ENCODE measurements around the gene CNGA2.

CNGA2 gene

DNA sequence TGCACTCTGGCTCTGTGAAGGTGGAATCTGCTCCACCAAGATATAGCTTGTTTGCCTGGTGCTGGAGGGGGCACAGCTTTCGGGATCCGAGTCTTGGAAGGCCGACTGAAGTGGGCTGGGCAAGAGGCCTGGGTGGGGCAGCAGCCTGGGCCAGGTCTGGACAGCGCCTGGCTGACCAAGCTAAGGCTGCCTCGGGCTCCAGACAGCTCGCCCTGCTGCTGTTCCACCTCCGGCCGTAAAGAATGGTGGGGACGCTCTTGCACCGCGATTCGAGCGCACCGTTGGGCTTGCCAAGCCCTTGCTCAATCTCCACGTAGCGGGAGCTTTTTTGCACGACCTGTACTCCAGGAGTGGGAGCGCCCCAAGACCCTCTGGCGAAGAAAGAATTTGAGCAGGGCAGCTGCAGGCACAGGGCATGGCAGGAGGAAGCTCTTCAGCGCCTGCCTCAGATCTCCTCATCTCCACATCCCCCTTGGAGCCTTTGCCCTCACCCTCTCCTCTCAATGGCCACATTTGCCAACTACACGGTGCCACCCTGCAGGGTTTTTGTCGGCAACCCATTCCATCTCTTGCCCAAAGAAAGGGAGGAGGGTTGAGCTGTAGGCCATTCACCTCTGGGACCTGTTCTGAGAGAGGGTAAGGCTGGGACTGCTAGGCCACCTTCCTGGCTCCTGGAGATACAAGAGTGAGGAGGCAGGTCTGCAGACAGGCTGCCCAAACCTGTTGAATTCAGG lies 18.9 kb downstream of the CNGA2 start:
- H4K91ac ChIP-seq (ENCODE audit: low read depth, low read length, poor library complexity) = no peak overlapping the region
- H3K36me3 ChIP-seq (replicated peaks in 1 of 2; ENCODE audit: control insufficient read depth in 2 of 2, insufficient read depth in 2 of 2, low read length in 2 of 2) = no peaks in the 10 kb centered on the region
- H3K9ac ChIP-seq (ENCODE audit: low read depth, low read length, poor library complexity) = no peak overlapping the region
- H3K18ac ChIP-seq (ENCODE audit: low read length) = peak overlapping the region; percentile 28
- no peak overlapping the region for H3K14ac ChIP-seq (ENCODE audit: low read length)
- H3K27ac ChIP-seq (replicated peaks; ENCODE audit: low read length) = no peak overlapping the region
- H2AFZ ChIP-seq (ENCODE audit: low read length) = no peak overlapping the region
- no peak overlapping the region for H2BK15ac ChIP-seq (ENCODE audit: low read length)
- peaks cover 0 to 18% (median 0%) of the 10 kb centered on the region in 3 experiments for H3K27me3 ChIP-seq (ENCODE audit: control insufficient read depth in 3 of 3, insufficient read depth in 3 of 3, low read depth in 1 of 3, low read length in 3 of 3)
- H2BK120ac ChIP-seq (ENCODE audit: low read depth, low read length) = no peak overlapping the region
- H3K9me3 ChIP-seq (replicated peaks in 1 of 2; ENCODE audit: control insufficient read depth in 2 of 2, insufficient read depth in 1 of 2, low read depth in 1 of 2, low read length in 2 of 2) = no peaks in the 10 kb centered on the region
- H3K4ac ChIP-seq (ENCODE audit: low read length) = no peak overlapping the region
- H3K4me2 ChIP-seq (ENCODE audit: insufficient read depth, low read length, poor library complexity, severe bottlenecking) = no peak overlapping the region
- no peak overlapping the region for H3K23ac ChIP-seq (ENCODE audit: low read depth, low read length, poor library complexity)
- peaks cover 0 to 3% of the 10 kb centered on the region in 2 donors for H3K4me1 ChIP-seq (ENCODE audit: control insufficient read depth in 2 of 2, insufficient read depth in 1 of 2, low read depth in 1 of 2, low read length in 2 of 2)
- no peak overlapping the region for H3K4me3 ChIP-seq (ENCODE audit: low read length in 2 of 2)
- H2BK5ac ChIP-seq (ENCODE audit: low read length) = no peak overlapping the region
- H3K79me1 ChIP-seq (ENCODE audit: low read depth, low read length) = no peaks in the 10 kb centered on the region
- no peak overlapping the region for H2BK12ac ChIP-seq (ENCODE audit: low read length)
- DNase-seq (ENCODE audit: low spot score) = peak; percentile 36
- H2AK5ac ChIP-seq (ENCODE audit: low read depth, low read length) = no peak overlapping the region
- H4K8ac ChIP-seq (ENCODE audit: low read depth, low read length) = no peak overlapping the region
- no CpG with 5 or more reads among the region's 22 CpGs for WGBS, 2 donors (ENCODE audit: extremely low coverage in 2 of 2, insufficient read length in 2 of 2, insufficient replicate concordance in 1 of 2)

DNA sequence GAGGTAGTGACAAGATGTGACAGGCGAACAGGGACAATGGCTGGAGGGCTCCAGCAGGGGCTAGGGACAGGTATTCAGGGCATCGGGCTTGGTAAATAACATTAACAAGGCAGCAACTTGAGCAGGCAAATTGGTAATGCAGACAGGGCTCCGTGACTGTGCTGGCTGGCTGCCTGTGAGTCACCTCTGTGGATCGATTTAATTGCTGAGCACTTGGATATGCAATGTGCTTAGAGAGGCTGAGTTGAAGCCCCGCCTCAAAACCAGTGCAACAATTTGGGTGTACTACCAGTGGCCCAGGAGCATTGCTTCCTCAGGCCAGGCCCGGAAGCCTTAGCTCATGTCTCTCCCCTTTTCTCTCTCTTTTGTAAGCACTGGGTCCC lies 19.5 kb downstream of the CNGA2 start:
- no peak overlapping the region for H2AFZ ChIP-seq (ENCODE audit: low read length)
- H3K27ac ChIP-seq (replicated peaks; ENCODE audit: low read length) = no peak overlapping the region
- no peak overlapping the region for H3K18ac ChIP-seq (ENCODE audit: low read length)
- no peak overlapping the region for H4K8ac ChIP-seq (ENCODE audit: low read depth, low read length)
- H3K4me1 ChIP-seq (ENCODE audit: control insufficient read depth in 2 of 2, insufficient read depth in 1 of 2, low read depth in 1 of 2, low read length in 2 of 2) = peaks cover 0 to 3% of the 10 kb centered on the region in 2 donors
- no peak overlapping the region for H3K4me2 ChIP-seq (ENCODE audit: insufficient read depth, low read length, poor library complexity, severe bottlenecking)
- H3K27me3 ChIP-seq (ENCODE audit: control insufficient read depth in 3 of 3, insufficient read depth in 3 of 3, low read depth in 1 of 3, low read length in 3 of 3) = peaks cover 0 to 16% (median 0%) of the 10 kb centered on the region in 3 experiments
- no peak overlapping the region for H2BK12ac ChIP-seq (ENCODE audit: low read length)
- DNase-seq (ENCODE audit: low spot score) = no peak
- H3K79me1 ChIP-seq (ENCODE audit: low read depth, low read length) = no peaks in the 10 kb centered on the region
- H2AK5ac ChIP-seq (ENCODE audit: low read depth, low read length) = no peak overlapping the region
- H3K23ac ChIP-seq (ENCODE audit: low read depth, low read length, poor library complexity) = no peak overlapping the region
- H2BK120ac ChIP-seq (ENCODE audit: low read depth, low read length) = no peak overlapping the region
- no peaks in the 10 kb centered on the region for H3K36me3 ChIP-seq (replicated peaks in 1 of 2; ENCODE audit: control insufficient read depth in 2 of 2, insufficient read depth in 2 of 2, low read length in 2 of 2)
- no CpG with 5 or more reads among the region's 6 CpGs for WGBS, 2 donors (ENCODE audit: extremely low coverage in 2 of 2, insufficient read length in 2 of 2, insufficient replicate concordance in 1 of 2)
- H3K4ac ChIP-seq (ENCODE audit: low read length) = no peak overlapping the region
- H4K91ac ChIP-seq (ENCODE audit: low read depth, low read length, poor library complexity) = no peak overlapping the region
- H3K9ac ChIP-seq (ENCODE audit: low read depth, low read length, poor library complexity) = no peak overlapping the region
- H2BK15ac ChIP-seq (ENCODE audit: low read length) = no peak overlapping the region
- H2BK5ac ChIP-seq (ENCODE audit: low read length) = no peak overlapping the region
- H3K14ac ChIP-seq (ENCODE audit: low read length) = no peak overlapping the region
- no peaks in the 10 kb centered on the region for H3K9me3 ChIP-seq (replicated peaks in 1 of 2; ENCODE audit: control insufficient read depth in 2 of 2, insufficient read depth in 1 of 2, low read depth in 1 of 2, low read length in 2 of 2)
- H3K4me3 ChIP-seq (ENCODE audit: low read length in 2 of 2) = no peak overlapping the region

DNA sequence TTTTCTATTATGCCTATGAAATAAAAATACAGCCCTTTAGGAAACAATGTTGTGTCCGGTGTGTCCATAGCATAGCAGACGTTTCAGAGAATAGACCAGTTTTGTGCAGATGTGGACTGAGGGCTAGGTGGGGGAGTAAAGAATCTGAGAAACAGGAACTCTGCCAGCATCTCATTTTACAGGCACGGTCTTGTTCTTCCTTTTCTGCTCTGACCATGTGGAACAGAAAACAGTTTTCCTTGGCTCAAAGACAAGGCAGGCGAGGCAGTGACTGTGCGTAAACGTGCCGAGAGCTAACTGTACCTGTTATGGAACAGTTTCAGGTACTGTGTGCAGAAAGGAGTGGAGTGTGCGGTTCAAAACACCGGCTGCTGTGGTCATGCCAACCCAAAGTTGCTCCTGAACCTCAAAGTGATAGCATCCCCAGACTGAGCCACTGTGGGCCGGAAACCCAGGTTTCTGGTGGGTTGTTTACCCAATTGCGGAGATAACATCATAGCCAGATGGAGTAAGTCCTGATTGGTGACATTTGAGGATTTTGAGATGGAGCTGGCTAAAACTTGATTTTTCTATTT lies 20.2 kb downstream of the CNGA2 start:
- H3K4me2 ChIP-seq (ENCODE audit: insufficient read depth, low read length, poor library complexity, severe bottlenecking) = no peak overlapping the region
- H2BK5ac ChIP-seq (ENCODE audit: low read length) = no peak overlapping the region
- no peak overlapping the region for H2AK5ac ChIP-seq (ENCODE audit: low read depth, low read length)
- H3K14ac ChIP-seq (ENCODE audit: low read length) = no peak overlapping the region
- no peak overlapping the region for H2BK12ac ChIP-seq (ENCODE audit: low read length)
- DNase-seq (ENCODE audit: low spot score) = no peak
- H2BK15ac ChIP-seq (ENCODE audit: low read length) = no peak overlapping the region
- H4K8ac ChIP-seq (ENCODE audit: low read depth, low read length) = no peak overlapping the region
- no peak overlapping the region for H3K18ac ChIP-seq (ENCODE audit: low read length)
- H3K27me3 ChIP-seq (ENCODE audit: control insufficient read depth in 3 of 3, insufficient read depth in 3 of 3, low read depth in 1 of 3, low read length in 3 of 3) = peaks cover 0 to 12% (median 0%) of the 10 kb centered on the region in 3 experiments
- H3K23ac ChIP-seq (ENCODE audit: low read depth, low read length, poor library complexity) = no peak overlapping the region
- no peaks in the 10 kb centered on the region for H3K9me3 ChIP-seq (replicated peaks in 1 of 2; ENCODE audit: control insufficient read depth in 2 of 2, insufficient read depth in 1 of 2, low read depth in 1 of 2, low read length in 2 of 2)
- H2BK120ac ChIP-seq (ENCODE audit: low read depth, low read length) = no peak overlapping the region
- H3K27ac ChIP-seq (replicated peaks; ENCODE audit: low read length) = no peak overlapping the region
- H3K79me1 ChIP-seq (ENCODE audit: low read depth, low read length) = no peaks in the 10 kb centered on the region
- H3K4ac ChIP-seq (ENCODE audit: low read length) = no peak overlapping the region
- no peak overlapping the region for H4K91ac ChIP-seq (ENCODE audit: low read depth, low read length, poor library complexity)
- no peaks in the 10 kb centered on the region for H3K36me3 ChIP-seq (replicated peaks in 1 of 2; ENCODE audit: control insufficient read depth in 2 of 2, insufficient read depth in 2 of 2, low read length in 2 of 2)
- H3K4me1 ChIP-seq (ENCODE audit: control insufficient read depth in 2 of 2, insufficient read depth in 1 of 2, low read depth in 1 of 2, low read length in 2 of 2) = peaks cover 0 to 3% of the 10 kb centered on the region in 2 donors
- no peak overlapping the region for H2AFZ ChIP-seq (ENCODE audit: low read length)
- no peak overlapping the region for H3K4me3 ChIP-seq (ENCODE audit: low read length in 2 of 2)
- no peak overlapping the region for H3K9ac ChIP-seq (ENCODE audit: low read depth, low read length, poor library complexity)
- WGBS, 2 donors (ENCODE audit: extremely low coverage in 2 of 2, insufficient read length in 2 of 2, insufficient replicate concordance in 1 of 2) = no CpG with 5 or more reads among the region's 11 CpGs

DNA sequence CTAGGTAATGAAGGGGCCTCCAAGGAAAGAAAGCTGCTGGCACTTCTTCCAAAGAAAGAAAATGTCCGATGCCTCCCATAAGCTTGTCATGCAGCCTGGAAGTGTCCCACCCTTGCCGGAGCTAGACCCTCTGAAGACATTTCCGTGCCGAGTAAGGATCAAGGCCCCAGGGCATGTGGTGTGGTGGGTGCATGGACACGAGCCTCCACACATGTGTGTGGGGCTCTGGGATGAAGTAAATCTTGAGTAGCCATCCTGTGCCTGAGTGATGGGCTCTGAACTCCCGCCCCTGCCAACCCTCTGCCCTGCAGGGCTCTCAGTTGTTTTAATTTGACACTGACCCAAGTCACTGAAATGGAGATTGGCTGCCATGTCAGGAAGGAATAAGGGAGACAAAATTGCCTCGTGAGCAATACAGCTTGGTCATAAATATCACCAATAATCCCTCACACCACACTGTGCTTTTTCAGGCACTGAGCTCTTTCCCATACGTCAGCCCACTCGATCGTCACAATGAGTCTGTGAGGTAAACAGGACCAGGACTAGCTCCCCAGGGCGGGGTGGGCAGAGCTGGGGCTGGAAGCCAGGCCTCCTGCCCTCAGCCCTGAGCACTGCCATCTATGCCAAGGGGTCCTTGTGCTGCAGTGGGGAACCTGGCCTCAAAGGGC lies 24.6 kb downstream of the CNGA2 start:
- Histone ChIP-seq H2BK12ac (ENCODE audit: low read length) (no peak overlapping the region), H3K18ac (ENCODE audit: low read length) (no peak overlapping the region), H2BK120ac (ENCODE audit: low read depth, low read length) (no peak overlapping the region), H3K36me3 (replicated peaks in 1 of 2; ENCODE audit: control insufficient read depth in 2 of 2, insufficient read depth in 2 of 2, low read length in 2 of 2) (no peaks in the 10 kb centered on the region), H3K4me3 (ENCODE audit: low read length in 2 of 2) (no peak overlapping the region), H3K27ac (replicated peaks; ENCODE audit: low read length) (no peak overlapping the region), H3K9me3 (replicated peaks in 1 of 2; ENCODE audit: control insufficient read depth in 2 of 2, insufficient read depth in 1 of 2, low read depth in 1 of 2, low read length in 2 of 2) (no peaks in the 10 kb centered on the region), H3K14ac (ENCODE audit: low read length) (no peak overlapping the region), H3K27me3 (ENCODE audit: control insufficient read depth in 3 of 3, insufficient read depth in 3 of 3, low read depth in 1 of 3, low read length in 3 of 3) (peaks cover 0 to 12% (median 0%) of the 10 kb centered on the region in 3 experiments), H2AK5ac (ENCODE audit: low read depth, low read length) (no peak overlapping the region), H2BK5ac (ENCODE audit: low read length) (no peak overlapping the region), H4K8ac (ENCODE audit: low read depth, low read length) (no peak overlapping the region), H2BK15ac (ENCODE audit: low read length) (no peak overlapping the region), H3K23ac (ENCODE audit: low read depth, low read length, poor library complexity) (no peak overlapping the region), H4K91ac (ENCODE audit: low read depth, low read length, poor library complexity) (no peak overlapping the region), H3K4ac (ENCODE audit: low read length) (no peak overlapping the region), H3K79me1 (ENCODE audit: low read depth, low read length) (no peaks in the 10 kb centered on the region), H3K4me2 (ENCODE audit: insufficient read depth, low read length, poor library complexity, severe bottlenecking) (no peak overlapping the region), H2AFZ (ENCODE audit: low read length) (no peak overlapping the region), H3K9ac (ENCODE audit: low read depth, low read length, poor library complexity) (no peak overlapping the region), H3K4me1 (ENCODE audit: control insufficient read depth in 2 of 2, insufficient read depth in 1 of 2, low read depth in 1 of 2, low read length in 2 of 2) (no peaks in the 10 kb centered on the region)
- no peak for DNase-seq (ENCODE audit: low spot score)
- no CpG with 5 or more reads among the region's 11 CpGs for WGBS, 2 donors (ENCODE audit: extremely low coverage in 2 of 2, insufficient read length in 2 of 2, insufficient replicate concordance in 1 of 2)

All from neuronal stem cell (in vitro differentiated cells).